HG03342 (cell line): ENCODE data around the gene MIR17HG.

Experiments
- ATAC-seq: cut with Tn5 transposase; IDR thresholded peaks from one replicate; pipeline ENCODE4 v1.9.1; 2021; ENCODE audit warnings: mild to moderate bottlenecking, moderate library complexity; ENCODE audit not compliant: unreplicated experiment

MIR17HG gene

DNA sequence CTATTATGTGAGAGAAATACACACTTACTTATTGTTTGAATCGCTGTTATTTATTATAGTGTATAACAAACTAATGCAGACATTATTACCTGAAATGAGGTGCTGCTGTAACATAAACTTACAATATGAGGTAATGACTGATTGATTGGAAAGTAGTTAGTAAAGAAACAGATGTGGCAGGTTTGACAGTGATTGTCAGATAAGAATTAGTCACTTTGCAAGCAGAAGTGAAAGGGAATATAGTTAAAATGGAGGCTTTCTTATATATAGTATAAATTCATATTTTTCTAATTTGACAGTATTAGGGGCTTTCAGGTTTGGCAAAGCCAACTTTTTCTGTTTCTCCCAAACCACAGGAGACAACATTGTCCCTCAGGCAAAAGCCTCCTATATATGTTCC lies 20.6 kb downstream of the MIR17HG start:
- ATAC-seq, result no peak

DNA sequence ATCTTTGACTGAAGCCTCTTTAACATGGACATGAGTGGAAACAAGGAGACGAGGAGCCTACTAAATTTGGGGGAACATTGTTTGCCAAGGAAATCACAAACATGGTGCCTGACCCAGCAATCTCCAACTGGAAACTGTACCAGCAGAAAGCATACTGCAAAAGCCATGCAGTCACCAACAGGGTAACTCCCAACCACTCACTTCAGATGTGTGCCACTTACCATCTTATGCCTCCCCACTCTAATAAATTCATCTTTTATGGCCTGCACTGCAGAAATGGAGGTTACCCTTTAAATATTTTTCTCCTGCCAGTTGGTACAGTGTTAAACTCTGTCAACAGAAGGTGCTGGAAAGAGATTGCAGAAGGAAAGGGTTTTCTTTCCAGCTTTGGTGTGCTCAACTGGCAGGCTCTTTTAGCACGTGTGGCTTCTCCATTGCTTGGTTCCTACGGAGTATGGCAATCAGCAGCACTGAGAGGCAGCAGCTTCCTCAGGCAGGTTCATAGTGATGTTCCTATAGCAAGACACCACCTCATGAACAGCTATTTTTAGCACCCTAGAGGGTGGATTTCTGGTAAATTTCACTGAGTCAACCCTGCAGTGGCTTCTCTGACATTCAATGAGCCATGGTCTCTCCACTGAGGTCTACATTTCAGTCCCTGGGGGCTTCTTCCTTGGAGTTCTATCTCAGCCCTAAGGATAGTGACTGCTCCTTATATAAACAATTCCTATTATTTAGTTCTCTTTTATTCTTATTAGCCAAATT lies 21.4 kb downstream of the MIR17HG start:
- ATAC-seq, result peak; percentile 35

- peak; percentile 31 for ATAC-seq
Measured at GRCh38 chr13:91369441-91369831, 21.9 kb downstream of the MIR17HG start.

DNA sequence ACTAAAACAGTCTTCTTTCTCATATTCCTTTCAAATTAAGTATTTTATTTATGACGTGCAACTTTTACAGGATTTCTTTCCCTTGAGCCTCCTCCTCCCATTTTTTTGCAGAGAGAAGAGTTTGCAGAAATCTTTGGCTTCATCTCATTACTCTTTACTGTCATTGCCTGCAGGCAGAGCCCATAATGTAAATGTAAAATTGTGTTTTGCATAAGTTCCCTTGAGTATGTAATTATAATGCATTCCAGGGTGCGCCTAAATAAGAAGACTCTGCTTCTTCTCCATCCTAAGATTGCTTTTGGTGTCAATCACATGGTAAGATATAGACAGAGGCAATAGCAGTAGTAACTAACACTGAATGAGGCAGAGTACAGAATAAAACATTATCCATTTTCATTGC lies 23.0 kb downstream of the MIR17HG start:
- no peak for ATAC-seq

GRCh38 chr13:91372911-91373310 lies 25.4 kb downstream of the MIR17HG start:
- no peak for ATAC-seq

- peak; percentile 98 for ATAC-seq
Measured at GRCh38 chr13:91375116-91375729, 27.7 kb downstream of the MIR17HG start.

GRCh38 chr13:91381371-91381770 lies 33.9 kb downstream of the MIR17HG start:
- ATAC-seq, result no peak

- no peak for ATAC-seq
Measured at GRCh38 chr13:91383836-91384235, 36.3 kb downstream of the MIR17HG start.

GRCh38 chr13:91384896-91385295 lies 37.4 kb downstream of the MIR17HG start:
- ATAC-seq, result no peak

DNA sequence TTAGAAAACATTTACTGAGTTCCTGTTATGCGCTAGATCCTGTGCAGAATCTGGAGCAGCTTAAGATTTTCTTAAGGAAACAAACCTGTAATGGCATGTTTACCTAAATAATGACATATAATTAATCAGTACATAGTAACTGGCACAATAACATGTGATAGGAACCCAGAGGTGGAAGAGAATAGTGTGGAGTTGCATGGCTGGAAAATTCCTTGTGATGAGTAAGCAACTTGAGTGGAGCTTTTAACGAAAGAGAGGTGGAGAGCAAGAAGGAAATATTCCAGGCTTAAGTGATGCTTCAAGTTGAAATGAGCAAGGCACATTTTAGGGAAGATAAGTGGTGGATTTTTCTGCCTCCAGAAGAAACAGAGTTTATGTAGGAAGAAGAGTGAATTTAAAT lies 41.7 kb downstream of the MIR17HG start:
- ATAC-seq, result no peak

- no peak for ATAC-seq
Measured at GRCh38 chr13:91397595-91397994, 50.1 kb downstream of the MIR17HG start.

DNA sequence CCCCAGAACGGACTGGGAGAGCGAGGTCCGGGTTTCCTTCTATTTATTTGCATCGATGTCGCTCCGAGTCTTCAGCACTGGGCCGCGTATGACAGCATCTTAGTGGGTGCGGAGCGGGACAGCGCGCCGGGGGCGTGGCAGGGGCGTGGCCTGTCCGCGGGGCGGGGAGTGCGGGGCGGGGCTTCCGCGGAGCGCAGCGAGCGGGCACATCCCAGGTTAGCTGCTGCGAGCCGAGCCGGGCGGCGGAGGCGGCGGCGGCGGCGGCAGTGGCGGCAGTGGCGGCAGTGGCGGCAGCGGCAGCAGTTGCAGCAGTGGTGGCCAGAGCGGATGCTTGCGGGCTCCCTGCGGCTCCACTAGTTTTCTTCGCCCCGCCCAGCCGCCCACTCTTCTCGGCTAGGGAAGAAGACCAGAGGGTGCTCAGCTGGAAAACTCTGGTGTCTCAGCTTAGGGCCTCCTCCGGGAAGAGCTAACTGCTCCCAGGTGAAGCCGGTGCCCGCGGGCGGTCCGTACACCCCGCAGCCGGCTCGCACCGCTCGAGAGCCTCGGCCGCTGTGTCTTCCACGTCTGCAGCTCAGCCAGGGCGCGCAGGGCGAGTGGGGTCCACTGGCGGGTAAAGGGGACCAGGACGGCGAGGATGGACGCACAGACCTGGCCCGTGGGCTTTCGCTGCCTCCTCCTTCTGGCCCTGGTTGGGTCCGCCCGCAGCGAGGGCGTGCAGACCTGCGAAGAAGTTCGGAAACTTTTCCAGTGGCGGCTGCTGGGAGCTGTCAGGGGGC lies 51.1 kb downstream of the MIR17HG start, which contains the start of gene GPC5:
TSS of gene GPC5 (plus strand) at position 209 of the 776 bp plus-strand sequence.
- ATAC-seq, result peak; percentile 97

GRCh38 chr13:91399189-91400062 lies 51.9 kb downstream of the MIR17HG start:
- no peak for ATAC-seq

DNA sequence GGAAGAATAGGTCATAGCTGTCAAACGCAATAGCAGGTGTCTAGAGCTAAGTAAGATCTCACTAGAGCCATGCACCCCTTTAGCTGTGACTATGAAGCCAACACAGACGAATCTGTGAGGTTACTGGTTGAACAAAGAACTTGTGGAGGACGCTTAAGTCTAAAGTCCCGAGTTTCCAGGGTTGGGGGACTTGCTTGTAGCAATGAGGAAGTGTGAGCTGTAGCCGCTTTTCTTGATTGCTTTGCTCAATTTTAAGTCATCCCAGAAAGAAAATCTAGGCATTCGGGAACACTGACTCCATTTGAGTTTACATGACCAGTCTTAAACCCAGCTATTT lies 52.5 kb downstream of the MIR17HG start:
- ATAC-seq, result no peak

GRCh38 chr13:91400671-91401070 lies 53.2 kb downstream of the MIR17HG start:
- no peak for ATAC-seq

- no peak for ATAC-seq
Measured at GRCh38 chr13:91401920-91402319, 54.4 kb downstream of the MIR17HG start.
